HT1080 (cell line): Measurements from ENCODE around the gene NIM1K. TPM values are rescaled to one million over a fixed set of nuclear protein-coding genes. Genes with fewer than 3 reads are reported as not detected.
A peak's percentile ranks its signal among the peaks of the same experiment; 100 is the strongest.
"Not testable (repeated sequence)": the region's sequence is repeated elsewhere in the genome, so short reads cannot be mapped to it uniquely, and the experiment has no call there.

Experiments used
- DNase-seq: peaks from one replicate; pipeline ENCODE4 v3.0.0-alpha.2; 2015; ENCODE audit warnings: low read depth
- total RNA-seq: library from RNA; depleted of rRNA; stranded (reverse); fragments of >200 nt; shearing (Covaris generic); gene quantifications from 2 replicates; pipeline ENCODE4 v1.2.3, GENCODE V29; 2014

The NIM1K gene
- total RNA-seq, 1 experiment from 2014 or later: 0.02 TPM

GRCh38 chr5:43227655-43228054, 35.6 kb downstream of the NIM1K start:
- DNase-seq: peak; percentile 21

- no peak for DNase-seq
Measured at GRCh38 chr5:43230707-43231106, 38.7 kb downstream of the NIM1K start.

- DNase-seq: peak; percentile 20
Measured at GRCh38 chr5:43231977-43232376, 40.0 kb downstream of the NIM1K start.

DNA sequence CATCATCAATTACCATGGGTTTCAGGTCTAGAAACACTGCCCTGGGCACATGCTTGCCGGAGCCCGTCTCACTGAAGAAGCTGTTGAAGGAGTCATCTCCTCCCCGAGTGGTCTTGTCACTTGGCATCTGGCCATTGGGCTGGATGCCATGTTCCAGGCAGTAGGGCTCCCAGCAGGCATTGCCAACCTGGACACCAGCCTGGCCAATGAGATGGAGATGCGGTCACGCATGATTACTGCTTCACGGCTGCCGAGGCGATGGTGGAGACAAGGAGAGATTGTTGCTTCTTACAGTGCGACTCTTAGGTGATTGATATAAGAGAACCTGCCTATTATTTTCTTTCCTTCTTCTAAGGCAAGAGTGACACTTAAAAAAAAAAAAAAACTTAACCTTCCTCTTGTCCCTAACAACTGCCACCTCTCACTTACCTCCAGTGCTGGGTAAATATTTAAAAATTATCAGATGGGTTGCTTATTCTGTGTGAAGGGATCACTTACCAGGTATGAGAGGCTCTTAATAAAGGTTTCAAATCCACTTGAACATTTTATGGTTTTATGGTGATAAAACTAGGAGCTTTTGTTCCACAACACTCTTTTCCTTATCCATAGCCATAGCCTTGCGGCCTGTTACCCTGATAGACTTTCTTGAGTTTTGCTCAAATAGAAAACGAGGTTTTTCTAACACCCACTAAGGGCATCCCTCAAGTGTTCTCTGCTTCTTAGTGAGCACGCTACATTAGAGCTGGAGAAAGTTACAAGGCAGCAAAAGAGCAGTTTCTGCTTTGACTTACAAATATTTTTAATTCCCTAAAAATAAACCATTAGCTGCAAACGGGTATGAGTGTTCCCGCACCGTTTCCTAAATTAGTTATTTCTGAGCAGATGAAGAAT, 41.2 kb downstream of the NIM1K start:
- no peak for DNase-seq

DNA sequence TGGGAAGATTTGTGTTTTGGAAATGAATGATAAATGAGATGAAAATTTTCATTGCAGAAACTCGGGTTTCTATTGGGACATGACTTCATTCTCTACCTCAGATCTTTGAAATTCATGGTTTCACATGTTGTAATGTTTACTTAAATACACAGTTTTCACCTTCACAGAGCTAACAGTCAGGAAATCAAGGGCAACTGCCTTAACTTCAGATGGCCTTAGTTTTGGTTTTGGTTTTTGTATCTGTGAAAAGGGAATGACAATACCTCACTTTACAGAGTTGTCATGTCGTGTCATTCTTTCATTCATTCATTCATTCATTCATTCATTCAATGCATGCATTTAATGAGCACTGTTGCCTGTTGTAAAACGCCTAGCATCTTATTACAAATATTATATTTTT, 41.9 kb downstream of the NIM1K start:
- no peak for DNase-seq

- DNase-seq: no peak
Measured at GRCh38 chr5:43236653-43237355, 44.8 kb downstream of the NIM1K start.

DNA sequence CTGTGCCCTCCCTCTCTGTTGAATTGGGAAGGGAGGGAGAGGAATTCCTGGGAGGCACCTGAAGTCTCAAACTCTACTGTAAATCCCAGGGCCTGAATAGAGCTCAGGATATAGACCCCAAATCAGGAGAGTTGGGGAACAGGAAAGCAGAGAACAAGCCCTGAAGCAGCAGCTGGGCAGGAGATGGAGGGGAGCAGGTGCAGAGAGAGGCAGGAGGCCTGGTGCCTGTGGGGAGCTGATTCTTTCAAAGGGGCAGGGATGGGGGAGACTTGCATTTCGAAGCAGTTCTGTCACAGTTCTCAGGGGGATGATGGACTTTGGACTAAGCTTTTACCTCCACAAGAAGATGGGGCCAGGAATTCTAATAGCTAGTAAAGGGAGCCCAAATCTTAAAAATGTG, 50.2 kb downstream of the NIM1K start:
- DNase-seq: no peak

- DNase-seq: no peak
Measured at GRCh38 chr5:43243270-43243669, 51.2 kb downstream of the NIM1K start.

- no peak for DNase-seq
Measured at GRCh38 chr5:43244823-43245565, 53.0 kb downstream of the NIM1K start.

DNA sequence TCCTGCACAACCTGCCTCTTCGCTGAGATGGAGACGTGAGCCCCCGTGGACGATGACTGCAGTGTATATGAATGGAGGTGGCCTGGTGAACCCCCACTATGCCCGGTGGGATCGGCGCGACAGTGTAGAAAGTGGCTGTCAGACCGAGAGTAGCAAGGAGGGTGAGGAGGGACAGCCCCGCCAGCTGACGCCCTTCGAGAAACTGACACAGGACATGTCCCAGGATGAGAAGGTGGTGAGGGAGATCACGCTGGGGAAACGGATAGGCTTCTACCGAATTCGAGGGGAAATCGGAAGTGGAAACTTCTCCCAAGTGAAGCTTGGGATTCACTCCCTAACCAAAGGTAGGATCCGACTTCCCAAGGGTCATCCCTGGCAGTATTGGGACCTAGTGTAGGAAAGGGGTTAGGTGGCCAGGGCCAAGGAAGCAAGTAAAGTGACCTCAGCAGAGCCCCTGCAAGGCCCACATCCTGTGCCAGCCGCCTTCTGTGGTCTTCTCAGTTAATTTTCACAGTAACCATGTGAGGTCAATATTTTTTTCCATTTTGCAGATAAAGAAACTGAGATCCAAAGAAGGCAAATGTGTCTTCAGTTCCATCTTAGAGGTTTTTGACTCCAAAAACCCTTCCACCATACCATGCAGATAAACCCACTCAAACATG, 53.8 kb downstream of the NIM1K start:
- DNase-seq: no peak

GRCh38 chr5:43251754-43252153, 59.7 kb downstream of the NIM1K start:
- no peak for DNase-seq

GRCh38 chr5:43255704-43256103, 63.7 kb downstream of the NIM1K start:
- DNase-seq: no peak

- DNase-seq: no peak
Measured at GRCh38 chr5:43256261-43256966, 64.4 kb downstream of the NIM1K start.

DNA sequence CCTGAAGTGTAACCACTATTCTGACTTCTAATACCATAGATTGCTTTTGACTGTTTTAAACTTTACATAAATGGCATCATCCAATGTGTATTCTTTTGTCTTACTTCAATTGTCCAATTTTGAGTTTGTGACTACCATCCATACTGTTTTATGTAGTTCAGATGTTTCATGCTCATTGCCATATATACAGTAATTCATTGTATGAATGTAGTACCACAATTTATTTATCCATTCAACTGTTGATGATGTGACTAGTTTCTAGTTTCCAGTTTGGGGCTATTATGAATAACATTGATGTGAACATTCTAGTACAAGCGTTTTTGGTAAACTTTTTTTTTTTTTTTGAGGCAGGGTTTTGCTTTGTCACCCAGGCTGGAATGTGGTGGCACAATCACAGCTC, 66.1 kb downstream of the NIM1K start:
- DNase-seq: no peak

- DNase-seq: not testable (repeated sequence)
Measured at GRCh38 chr5:43262269-43262668, 70.2 kb downstream of the NIM1K start.

DNA sequence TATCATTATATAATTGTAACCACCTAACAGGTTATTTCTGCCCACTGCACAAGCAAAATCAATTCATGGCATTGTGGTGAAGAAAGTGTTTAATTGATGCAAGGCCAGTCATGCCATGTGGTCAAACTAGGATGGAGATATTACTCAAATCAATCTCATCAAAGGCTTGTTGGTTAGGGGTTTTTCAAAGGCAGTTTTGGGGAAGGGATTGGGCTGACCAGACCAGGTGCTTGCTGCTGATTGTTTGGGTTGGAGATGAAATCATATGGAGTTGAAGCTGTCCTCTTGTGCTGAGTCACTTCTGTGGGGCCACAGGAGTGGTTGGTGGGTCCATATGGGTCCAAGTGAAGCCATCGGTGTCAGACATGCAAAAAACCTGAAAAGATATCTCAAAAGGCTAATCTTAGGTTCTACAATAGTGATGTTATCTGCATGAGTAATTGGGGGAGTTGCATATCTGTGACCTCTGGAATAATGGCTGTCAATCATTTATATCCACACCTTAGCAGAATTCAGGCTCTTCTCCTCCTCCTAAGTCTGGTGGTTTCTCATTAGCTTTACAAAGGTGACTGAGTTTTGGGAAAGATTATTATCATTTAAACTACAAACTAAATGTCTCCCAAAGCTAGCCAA, 76.3 kb downstream of the NIM1K start:
- no peak for DNase-seq

GRCh38 chr5:43270645-43271044, 78.6 kb downstream of the NIM1K start:
- DNase-seq: no peak

DNA sequence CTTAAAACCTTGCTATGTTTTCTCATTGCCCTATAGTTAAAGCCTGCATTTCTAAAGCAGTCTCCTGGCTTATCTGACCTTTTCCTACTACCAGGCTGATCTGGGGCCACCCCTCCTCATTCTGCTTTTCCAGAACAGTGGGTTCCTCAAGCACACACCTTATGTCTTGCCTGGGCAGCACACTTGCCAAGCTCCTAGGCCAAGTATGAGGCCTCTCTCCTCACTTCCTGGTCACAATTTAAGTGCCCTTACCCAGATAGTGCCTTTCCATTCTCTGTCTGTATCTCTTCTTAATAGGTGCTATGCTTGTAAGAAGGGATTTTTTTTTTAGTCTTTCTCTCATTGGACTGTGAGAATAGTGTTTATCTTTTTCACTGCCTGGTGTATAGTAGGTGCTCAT, 81.5 kb downstream of the NIM1K start:
- no peak for DNase-seq

GRCh38 chr5:43274435-43275114, 82.5 kb downstream of the NIM1K start:
- DNase-seq: no peak

GRCh38 chr5:43275391-43275790, 83.4 kb downstream of the NIM1K start:
- DNase-seq: no peak
